ENCODE data around the gene THBS1.
A peak's percentile ranks its signal among the peaks of the same experiment; 100 is the strongest.

The THBS1 gene

GRCh38 chr15:39609166-39609916 lies 28.5 kb downstream of the THBS1 start:
- DNase-seq = no peak

GRCh38 chr15:39610665-39611064 lies 29.8 kb downstream of the THBS1 start:
- DNase-seq = no peak

GRCh38 chr15:39613271-39613670 lies 32.4 kb downstream of the THBS1 start:
- DNase-seq = no peak

GRCh38 chr15:39613861-39614260 lies 33.0 kb downstream of the THBS1 start:
- DNase-seq = no peak

- DNase-seq = no peak
Measured at GRCh38 chr15:39616731-39617455, 36.0 kb downstream of the THBS1 start.

GRCh38 chr15:39618063-39618823 lies 37.4 kb downstream of the THBS1 start:
- DNase-seq = no peak

- DNase-seq = no peak
Measured at GRCh38 chr15:39621210-39621609, 40.3 kb downstream of the THBS1 start.

- no peak for DNase-seq
Measured at GRCh38 chr15:39621976-39622375, 41.1 kb downstream of the THBS1 start.

- no peak for DNase-seq
Measured at GRCh38 chr15:39622660-39623516, 42.0 kb downstream of the THBS1 start.

- peak; percentile 82 for DNase-seq
Measured at GRCh38 chr15:39623529-39623931, 42.7 kb downstream of the THBS1 start.

- DNase-seq = peak; percentile 90
Measured at GRCh38 chr15:39624806-39625205, 43.9 kb downstream of the THBS1 start.

- no peak for DNase-seq
Measured at GRCh38 chr15:39625451-39625850, 44.6 kb downstream of the THBS1 start.

- no peak for DNase-seq
Measured at GRCh38 chr15:39625856-39626255, 45.0 kb downstream of the THBS1 start.

GRCh38 chr15:39627451-39628143 lies 46.7 kb downstream of the THBS1 start:
- DNase-seq = no peak

- no peak for DNase-seq
Measured at GRCh38 chr15:39628144-39628508, 47.2 kb downstream of the THBS1 start.

GRCh38 chr15:39628546-39629257 lies 47.8 kb downstream of the THBS1 start:
- DNase-seq = no peak

- DNase-seq = peak; percentile 82
Measured at GRCh38 chr15:39629371-39629770, 48.5 kb downstream of the THBS1 start.

GRCh38 chr15:39629906-39630305 lies 49.0 kb downstream of the THBS1 start:
- DNase-seq = no peak

GRCh38 chr15:39631357-39631756 lies 50.5 kb downstream of the THBS1 start:
- DNase-seq = no peak

- no peak for DNase-seq
Measured at GRCh38 chr15:39638041-39638440, 57.2 kb downstream of the THBS1 start.

- DNase-seq = no peak
Measured at GRCh38 chr15:39639037-39639436, 58.2 kb downstream of the THBS1 start.

Data from activated CD4-positive, alpha-beta T cell treated with anti-CD3 and anti-CD28 coated beads, Interleukin-2, amount 50 U/mL, for 16 hours (primary cell).